ENCODE results near the gene ZNF217.
A peak's percentile ranks its signal among the peaks of the same experiment; 100 is the strongest.
"Not testable (repeated sequence)": the region's sequence is repeated elsewhere in the genome, so short reads cannot be mapped to it uniquely, and the experiment has no call there.

The ZNF217 gene

GRCh38 chr20:53613748-53614147 is 20.1 kb upstream of the ZNF217 start:
- DNase-seq (ENCODE audit: low read depth), result no peak
- no peak for TF ChIP-seq CTCF (IDR thresholded peaks at IDR 0.05; ENCODE audit: low read depth, low read length, missing control alignments)
- H3K4me3 ChIP-seq (ENCODE audit: low read depth, low read length), result no peak overlapping the region

- H3K4me3 ChIP-seq (ENCODE audit: low read depth, low read length); DNase-seq (ENCODE audit: low read depth): not testable (repeated sequence)
These were observed 18.6 kb upstream of the ZNF217 start for GRCh38 chr20:53612289-53612688.

- DNase-seq (ENCODE audit: low read depth), result peak; percentile 67
- TF ChIP-seq CTCF (IDR thresholded peaks at IDR 0.05; ENCODE audit: low read depth, low read length, missing control alignments), result no peak
- peak overlapping the region; percentile 14; the same call in 1 of the 2 replicates for H3K4me3 ChIP-seq (ENCODE audit: low read depth, low read length)
These were observed 17.8 kb upstream of the ZNF217 start for GRCh38 chr20:53611449-53611894.

- DNase-seq (ENCODE audit: low read depth), result no peak
- TF ChIP-seq CTCF (IDR thresholded peaks at IDR 0.05; ENCODE audit: low read depth, low read length, missing control alignments), result no peak
- H3K4me3 ChIP-seq (ENCODE audit: low read depth, low read length), result peak overlapping the region; percentile 11; the same call in 1 of the 2 replicates
These were observed 16.1 kb upstream of the ZNF217 start for GRCh38 chr20:53609491-53610445.

GRCh38 chr20:53608456-53609452 is 15.1 kb upstream of the ZNF217 start:
- no peak for DNase-seq (ENCODE audit: low read depth)
- no peak overlapping the region; the same call in 1 of the 2 replicates for H3K4me3 ChIP-seq (ENCODE audit: low read depth, low read length)
- no peak for TF ChIP-seq CTCF (IDR thresholded peaks at IDR 0.05; ENCODE audit: low read depth, low read length, missing control alignments)

- TF ChIP-seq CTCF (IDR thresholded peaks at IDR 0.05; ENCODE audit: low read depth, low read length, missing control alignments), result no peak
- DNase-seq (ENCODE audit: low read depth), result no peak
- H3K4me3 ChIP-seq (ENCODE audit: low read depth, low read length), result no peak overlapping the region
These were observed 14.4 kb upstream of the ZNF217 start for GRCh38 chr20:53608071-53608455.
